Measurements from ENCODE around the gene RIN2. TPM values are rescaled to one million over a fixed set of nuclear protein-coding genes. Genes with fewer than 3 reads are reported as not detected.
"Not testable (repeated sequence)": the region's sequence is repeated elsewhere in the genome, so short reads cannot be mapped to it uniquely, and the experiment has no call there.

Gene RIN2
- total RNA-seq, 1 donor from 2014 or later = 46.8 TPM

GRCh38 chr20:19748681-19749080 is 9.4 kb upstream of the RIN2 start:
- Mint-ChIP-seq H3K27me3 (no peaks in the 10 kb centered on the region), H3K9me3 (peaks cover 17% of the 10 kb centered on the region), H3K36me3 (peaks cover 6% of the 10 kb centered on the region), H3K27ac (peak overlapping the region; percentile 20), H3K4me3 (peak overlapping the region; percentile 55), H3K4me1 (ENCODE audit: unreplicated experiment) (peaks cover 26% of the 10 kb centered on the region)
- no peak for DNase-seq (ENCODE audit: extremely low spot score, unreplicated experiment)
- no peak for TF ChIP-seq CTCF (conservative IDR thresholded peaks at IDR 0.05)

GRCh38 chr20:19749618-19750071 is 8.4 kb upstream of the RIN2 start:
- Mint-ChIP-seq H3K4me1 (ENCODE audit: unreplicated experiment) (peaks cover 28% of the 10 kb centered on the region), H3K27me3 (no peaks in the 10 kb centered on the region), H3K9me3 (peaks cover 18% of the 10 kb centered on the region), H3K4me3 (no peak overlapping the region), H3K27ac (no peak overlapping the region), H3K36me3 (peaks cover 9% of the 10 kb centered on the region)
- DNase-seq (ENCODE audit: extremely low spot score, unreplicated experiment) = peak; percentile 13
- TF ChIP-seq CTCF (conservative IDR thresholded peaks at IDR 0.05) = no peak

- peak overlapping the region; percentile 77 for H3K4me3 Mint-ChIP-seq
- no peak for TF ChIP-seq CTCF (conservative IDR thresholded peaks at IDR 0.05)
- peaks cover 28% of the 10 kb centered on the region for H3K4me1 Mint-ChIP-seq (ENCODE audit: unreplicated experiment)
- peak overlapping the region; percentile 94 for H3K27ac Mint-ChIP-seq
- peaks cover 9% of the 10 kb centered on the region for H3K36me3 Mint-ChIP-seq
- DNase-seq (ENCODE audit: extremely low spot score, unreplicated experiment) = peak; percentile 10
- peaks cover 18% of the 10 kb centered on the region for H3K9me3 Mint-ChIP-seq
- no peaks in the 10 kb centered on the region for H3K27me3 Mint-ChIP-seq
Measured at GRCh38 chr20:19750101-19750606, 7.9 kb upstream of the RIN2 start.

GRCh38 chr20:19750907-19751636 is 7.0 kb upstream of the RIN2 start:
- Mint-ChIP-seq H3K27me3 (no peaks in the 10 kb centered on the region), H3K4me3 (peak overlapping the region; percentile 77), H3K9me3 (peaks cover 18% of the 10 kb centered on the region), H3K4me1 (ENCODE audit: unreplicated experiment) (peaks cover 29% of the 10 kb centered on the region), H3K27ac (peak overlapping the region; percentile 94), H3K36me3 (peaks cover 9% of the 10 kb centered on the region)
- TF ChIP-seq CTCF (conservative IDR thresholded peaks at IDR 0.05) = no peak
- peak; percentile 8 for DNase-seq (ENCODE audit: extremely low spot score, unreplicated experiment)

GRCh38 chr20:19754201-19754600 is 3.9 kb upstream of the RIN2 start:
- DNase-seq (ENCODE audit: extremely low spot score, unreplicated experiment); H3K36me3 Mint-ChIP-seq; H3K27me3 Mint-ChIP-seq; H3K9me3 Mint-ChIP-seq: not testable (repeated sequence)
- peak overlapping the region; percentile 80 for H3K4me3 Mint-ChIP-seq
- H3K27ac Mint-ChIP-seq = peak overlapping the region; percentile 94
- peaks cover 40% of the 10 kb centered on the region for H3K4me1 Mint-ChIP-seq (ENCODE audit: unreplicated experiment)

- Mint-ChIP-seq H3K36me3 (peaks cover 16% of the 10 kb centered on the region), H3K27ac (peak overlapping the region; percentile 94), H3K4me3 (peak overlapping the region; percentile 96), H3K4me1 (ENCODE audit: unreplicated experiment) (peaks cover 47% of the 10 kb centered on the region), H3K27me3 (no peaks in the 10 kb centered on the region), H3K9me3 (peaks cover 8% of the 10 kb centered on the region)
- no peak for DNase-seq (ENCODE audit: extremely low spot score, unreplicated experiment)
- no peak for TF ChIP-seq CTCF (conservative IDR thresholded peaks at IDR 0.05)
Measured at GRCh38 chr20:19756761-19757486, 1.1 kb upstream of the RIN2 start.

All from type B pancreatic cell (in vitro differentiated cells).